GM12872 (cell line): ENCODE data around the gene SCUBE1.

Experiments used
- CTCF ChIP-seq: IDR thresholded peaks from 3 replicates; pipeline ENCODE4 v1.5.1; 2011; ENCODE audit warnings: low read depth, mild to moderate bottlenecking, low read length, moderate library complexity; ENCODE audit not compliant: insufficient read depth

The SCUBE1 gene

GRCh38 chr22:43342347-43343261 is 568 bp downstream of the SCUBE1 start:
- TF ChIP-seq CTCF: no peak

GRCh38 chr22:43341565-43341964 is 1.6 kb downstream of the SCUBE1 start:
- TF ChIP-seq CTCF: no peak

GRCh38 chr22:43338766-43339345 is 4.3 kb downstream of the SCUBE1 start:
- no peak for TF ChIP-seq CTCF

GRCh38 chr22:43337946-43338345 is 5.2 kb downstream of the SCUBE1 start:
- no peak for TF ChIP-seq CTCF

GRCh38 chr22:43337385-43337784 is 5.8 kb downstream of the SCUBE1 start:
- no peak for TF ChIP-seq CTCF

- no peak for TF ChIP-seq CTCF
These were observed 8.8 kb downstream of the SCUBE1 start for GRCh38 chr22:43334378-43334777.

GRCh38 chr22:43333978-43334377 is 9.2 kb downstream of the SCUBE1 start:
- no peak for TF ChIP-seq CTCF
